GM19395 (cell line): ENCODE data around the gene CDH4.

ENCODE experiments used
- ATAC-seq: cut with Tn5 transposase; IDR thresholded peaks from one replicate; pipeline ENCODE4 v1.9.1; 2021; ENCODE audit warnings: mild to moderate bottlenecking, moderate library complexity; ENCODE audit not compliant: unreplicated experiment

The CDH4 gene

GRCh38 chr20:61280217-61280980, 28.3 kb downstream of the CDH4 start:
- no peak for ATAC-seq

- no peak for ATAC-seq
Observed at GRCh38 chr20:61281286-61281795, 29.3 kb downstream of the CDH4 start.

- ATAC-seq = no peak
Observed at GRCh38 chr20:61284752-61285151, 32.7 kb downstream of the CDH4 start.

- ATAC-seq = no peak
Observed at GRCh38 chr20:61285152-61285645, 33.1 kb downstream of the CDH4 start.

GRCh38 chr20:61285691-61286090, 33.6 kb downstream of the CDH4 start:
- no peak for ATAC-seq

- no peak for ATAC-seq
Observed at GRCh38 chr20:61287583-61288275, 35.7 kb downstream of the CDH4 start.

- ATAC-seq = no peak
Observed at GRCh38 chr20:61288331-61288784, 36.3 kb downstream of the CDH4 start.

- ATAC-seq = no peak
Observed at GRCh38 chr20:61289166-61289565, 37.1 kb downstream of the CDH4 start.

GRCh38 chr20:61290721-61291120, 38.7 kb downstream of the CDH4 start:
- no peak for ATAC-seq

- ATAC-seq = no peak
Observed at GRCh38 chr20:61291166-61291829, 39.2 kb downstream of the CDH4 start.

- ATAC-seq = no peak
Observed at GRCh38 chr20:61292391-61292790, 40.3 kb downstream of the CDH4 start.

- ATAC-seq = no peak
Observed at GRCh38 chr20:61292821-61293612, 41.0 kb downstream of the CDH4 start.

GRCh38 chr20:61293951-61294350, 41.9 kb downstream of the CDH4 start:
- ATAC-seq = no peak

GRCh38 chr20:61295249-61295648, 43.2 kb downstream of the CDH4 start:
- ATAC-seq = no peak

GRCh38 chr20:61295682-61296628, 43.9 kb downstream of the CDH4 start:
- no peak for ATAC-seq

- ATAC-seq = no peak
Observed at GRCh38 chr20:61296629-61297019, 44.6 kb downstream of the CDH4 start.

GRCh38 chr20:61297491-61297890, 45.4 kb downstream of the CDH4 start:
- no peak for ATAC-seq

GRCh38 chr20:61297986-61298385, 45.9 kb downstream of the CDH4 start:
- no peak for ATAC-seq

- no peak for ATAC-seq
Observed at GRCh38 chr20:61298661-61299060, 46.6 kb downstream of the CDH4 start.

- ATAC-seq = no peak
Observed at GRCh38 chr20:61299104-61299503, 47.0 kb downstream of the CDH4 start.
